ENCODE measurements around the gene SFXN3. TPM values are rescaled to one million over a fixed set of nuclear protein-coding genes. Genes with fewer than 3 reads are reported as not detected.

The SFXN3 gene
- total RNA-seq, 1 experiment from 2014 or later: 5.6 TPM

DNA sequence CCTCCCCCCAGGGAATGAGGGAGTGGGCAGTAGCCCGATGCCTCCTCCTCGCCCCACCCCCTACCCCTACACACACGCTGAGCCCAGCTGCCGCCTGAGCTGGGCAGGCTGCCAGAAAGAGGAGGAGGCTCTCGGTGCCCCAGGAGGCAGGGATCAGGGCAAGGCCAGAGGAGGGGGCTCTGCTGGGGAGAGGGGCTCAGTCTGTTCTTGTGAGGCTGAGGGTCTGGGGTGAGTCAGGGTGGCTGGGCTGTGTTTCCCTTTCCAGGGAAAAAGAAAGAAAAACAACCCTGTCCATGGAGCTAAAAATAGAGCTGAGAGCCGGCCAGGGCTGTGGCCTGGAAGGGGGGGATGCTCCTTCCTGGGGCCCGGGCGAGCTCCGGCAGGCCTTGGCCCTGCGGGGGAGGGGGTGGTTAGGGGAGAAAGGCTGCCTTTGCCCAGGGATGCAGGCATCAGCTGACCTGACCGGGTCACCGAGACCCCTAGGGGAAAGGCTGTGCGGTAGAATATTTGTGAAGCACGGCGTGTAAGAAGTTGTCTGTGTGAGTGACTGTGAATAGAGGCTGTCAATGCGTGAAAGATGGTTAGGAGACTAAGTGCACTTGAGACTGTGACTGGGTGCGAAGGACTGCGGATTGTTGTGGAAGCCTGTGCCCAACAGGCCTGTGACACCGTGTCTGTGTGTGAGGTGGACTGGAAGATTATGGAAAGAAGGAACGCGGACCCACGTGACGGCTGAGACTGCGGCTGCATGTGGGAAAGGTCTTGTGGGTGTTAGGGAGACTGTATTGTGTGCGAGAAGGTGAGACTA lies 32.6 kb upstream of the SFXN3 start (continued):
- TF ChIP-seq NR2C2 (CRISPR knock-in tag; IDR thresholded peaks at IDR 0.05) (no peak), EMX1 (CRISPR knock-in tag; IDR thresholded peaks at IDR 0.05) (0 out of 2 replicates have a peak, but pooled peaks have one; percentile 45), NR3C1 (CRISPR knock-in tag; conservative IDR thresholded peaks at IDR 0.05; ENCODE audit: low read depth) (no peak), SOX15 (CRISPR knock-in tag; IDR thresholded peaks at IDR 0.05) (no peak)
- TF ChIP-seq, protein P1, sequence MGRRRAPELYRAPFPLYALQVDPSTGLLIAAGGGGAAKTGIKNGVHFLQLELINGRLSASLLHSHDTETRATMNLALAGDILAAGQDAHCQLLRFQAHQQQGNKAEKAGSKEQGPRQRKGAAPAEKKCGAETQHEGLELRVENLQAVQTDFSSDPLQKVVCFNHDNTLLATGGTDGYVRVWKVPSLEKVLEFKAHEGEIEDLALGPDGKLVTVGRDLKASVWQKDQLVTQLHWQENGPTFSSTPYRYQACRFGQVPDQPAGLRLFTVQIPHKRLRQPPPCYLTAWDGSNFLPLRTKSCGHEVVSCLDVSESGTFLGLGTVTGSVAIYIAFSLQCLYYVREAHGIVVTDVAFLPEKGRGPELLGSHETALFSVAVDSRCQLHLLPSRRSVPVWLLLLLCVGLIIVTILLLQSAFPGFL (CRISPR knock-in tag; IDR thresholded peaks at IDR 0.05; ENCODE audit: borderline replicate concordance): no peak
- TF ChIP-seq, protein P2, sequence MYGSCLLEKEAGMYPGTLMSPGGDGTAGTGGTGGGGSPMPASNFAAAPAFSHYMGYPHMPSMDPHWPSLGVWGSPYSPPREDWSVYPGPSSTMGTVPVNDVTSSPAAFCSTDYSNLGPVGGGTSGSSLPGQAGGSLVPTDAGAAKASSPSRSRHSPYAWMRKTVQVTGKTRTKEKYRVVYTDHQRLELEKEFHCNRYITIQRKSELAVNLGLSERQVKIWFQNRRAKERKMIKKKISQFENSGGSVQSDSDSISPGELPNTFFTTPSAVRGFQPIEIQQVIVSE (CRISPR knock-in tag; IDR thresholded peaks at IDR 0.05; ENCODE audit: borderline replicate concordance): no peak
- TF ChIP-seq, protein P3, sequence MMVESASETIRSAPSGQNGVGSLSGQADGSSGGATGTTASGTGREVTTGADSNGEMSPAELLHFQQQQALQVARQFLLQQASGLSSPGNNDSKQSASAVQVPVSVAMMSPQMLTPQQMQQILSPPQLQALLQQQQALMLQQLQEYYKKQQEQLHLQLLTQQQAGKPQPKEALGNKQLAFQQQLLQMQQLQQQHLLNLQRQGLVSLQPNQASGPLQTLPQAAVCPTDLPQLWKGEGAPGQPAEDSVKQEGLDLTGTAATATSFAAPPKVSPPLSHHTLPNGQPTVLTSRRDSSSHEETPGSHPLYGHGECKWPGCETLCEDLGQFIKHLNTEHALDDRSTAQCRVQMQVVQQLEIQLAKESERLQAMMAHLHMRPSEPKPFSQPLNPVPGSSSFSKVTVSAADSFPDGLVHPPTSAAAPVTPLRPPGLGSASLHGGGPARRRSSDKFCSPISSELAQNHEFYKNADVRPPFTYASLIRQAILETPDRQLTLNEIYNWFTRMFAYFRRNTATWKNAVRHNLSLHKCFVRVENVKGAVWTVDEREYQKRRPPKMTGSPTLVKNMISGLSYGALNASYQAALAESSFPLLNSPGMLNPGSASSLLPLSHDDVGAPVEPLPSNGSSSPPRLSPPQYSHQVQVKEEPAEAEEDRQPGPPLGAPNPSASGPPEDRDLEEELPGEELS (CRISPR knock-in tag; IDR thresholded peaks at IDR 0.05): 0 out of 2 replicates have a peak, but pooled peaks have one; percentile 29
- TF ChIP-seq, protein P4, sequence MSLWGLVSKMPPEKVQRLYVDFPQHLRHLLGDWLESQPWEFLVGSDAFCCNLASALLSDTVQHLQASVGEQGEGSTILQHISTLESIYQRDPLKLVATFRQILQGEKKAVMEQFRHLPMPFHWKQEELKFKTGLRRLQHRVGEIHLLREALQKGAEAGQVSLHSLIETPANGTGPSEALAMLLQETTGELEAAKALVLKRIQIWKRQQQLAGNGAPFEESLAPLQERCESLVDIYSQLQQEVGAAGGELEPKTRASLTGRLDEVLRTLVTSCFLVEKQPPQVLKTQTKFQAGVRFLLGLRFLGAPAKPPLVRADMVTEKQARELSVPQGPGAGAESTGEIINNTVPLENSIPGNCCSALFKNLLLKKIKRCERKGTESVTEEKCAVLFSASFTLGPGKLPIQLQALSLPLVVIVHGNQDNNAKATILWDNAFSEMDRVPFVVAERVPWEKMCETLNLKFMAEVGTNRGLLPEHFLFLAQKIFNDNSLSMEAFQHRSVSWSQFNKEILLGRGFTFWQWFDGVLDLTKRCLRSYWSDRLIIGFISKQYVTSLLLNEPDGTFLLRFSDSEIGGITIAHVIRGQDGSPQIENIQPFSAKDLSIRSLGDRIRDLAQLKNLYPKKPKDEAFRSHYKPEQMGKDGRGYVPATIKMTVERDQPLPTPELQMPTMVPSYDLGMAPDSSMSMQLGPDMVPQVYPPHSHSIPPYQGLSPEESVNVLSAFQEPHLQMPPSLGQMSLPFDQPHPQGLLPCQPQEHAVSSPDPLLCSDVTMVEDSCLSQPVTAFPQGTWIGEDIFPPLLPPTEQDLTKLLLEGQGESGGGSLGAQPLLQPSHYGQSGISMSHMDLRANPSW (CRISPR knock-in tag; conservative IDR thresholded peaks at IDR 0.05; ENCODE audit: low read depth): no peak
- TF ChIP-seq, protein P5, sequence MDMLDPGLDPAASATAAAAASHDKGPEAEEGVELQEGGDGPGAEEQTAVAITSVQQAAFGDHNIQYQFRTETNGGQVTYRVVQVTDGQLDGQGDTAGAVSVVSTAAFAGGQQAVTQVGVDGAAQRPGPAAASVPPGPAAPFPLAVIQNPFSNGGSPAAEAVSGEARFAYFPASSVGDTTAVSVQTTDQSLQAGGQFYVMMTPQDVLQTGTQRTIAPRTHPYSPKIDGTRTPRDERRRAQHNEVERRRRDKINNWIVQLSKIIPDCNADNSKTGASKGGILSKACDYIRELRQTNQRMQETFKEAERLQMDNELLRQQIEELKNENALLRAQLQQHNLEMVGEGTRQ (CRISPR knock-in tag; IDR thresholded peaks at IDR 0.05): peak; percentile 63

DNA sequence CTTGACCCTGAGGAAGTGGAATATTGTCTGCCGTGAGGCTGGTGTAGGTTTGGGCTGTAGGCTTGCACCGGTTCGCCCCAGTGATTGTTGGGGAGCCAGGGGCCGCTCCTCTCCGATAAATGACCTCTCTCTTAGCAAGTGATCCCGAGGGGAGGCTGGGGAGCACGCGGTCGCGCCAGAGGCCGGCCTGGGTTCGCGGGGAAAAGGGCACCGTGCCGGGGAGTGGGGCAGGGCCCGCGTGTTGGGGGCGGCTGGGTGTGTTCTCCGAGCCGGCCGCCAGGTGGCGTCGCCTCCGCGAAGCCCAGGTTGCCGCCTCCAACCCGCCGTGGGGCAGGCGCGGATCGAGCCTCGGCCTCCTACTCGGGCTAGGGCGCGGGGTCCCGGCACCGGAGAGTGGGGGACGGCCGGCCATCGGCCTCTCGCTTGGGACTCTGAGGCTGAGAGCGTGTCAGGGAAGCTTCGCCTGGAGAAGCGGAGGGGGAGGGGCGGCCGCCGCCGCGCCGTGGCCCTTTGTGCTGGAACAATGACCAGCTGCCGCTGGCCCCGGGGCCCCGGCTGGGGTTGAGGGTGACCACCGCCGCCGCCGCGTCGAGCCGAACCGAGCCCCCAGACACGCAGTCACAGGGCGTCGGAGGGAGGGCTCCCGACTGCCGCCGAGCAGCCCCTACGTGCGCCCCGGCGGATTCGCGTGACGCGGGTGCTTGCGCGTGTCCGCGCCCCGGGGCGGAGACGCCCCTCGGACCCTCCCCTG lies 31.9 kb upstream of the SFXN3 start:
- Mint-ChIP-seq H3K36me3 (peaks cover 9% of the 10 kb centered on the region), H3K27me3 (ENCODE audit: low read depth) (no peaks in the 10 kb centered on the region), H3K4me1 (peaks cover 32% of the 10 kb centered on the region), H3K9me3 (no peaks in the 10 kb centered on the region), H3K27ac (peak overlapping the region; percentile 95), H3K4me3 (peak overlapping the region; percentile 83)
- ATAC-seq (peak; percentile 4), DNase-seq (ENCODE audit: low spot score) (peak; percentile 73)
- POLR2A ChIA-PET: interaction anchor here (1.8 to 3.4 kb wide), 2 partner anchors 9 to 15 kb away, joined by 5 to 14 read pairs; no protein-coding TSS in a partner anchor
- CTCF ChIA-PET: interaction anchor here (0.6 to 13.4 kb wide), 15 partner anchors 10 to 400 kb away, joined by 3 to 277 read pairs (median 4); partner anchors contain the start of genes PDZD7, SEMA4G and SFXN3
- TF ChIP-seq SP1 (CRISPR knock-in tag; conservative IDR thresholded peaks at IDR 0.05) (peak; percentile 30), CREM (CRISPR knock-in tag; IDR thresholded peaks at IDR 0.05) (peak; percentile 53; the same call in 1 of the 2 replicates), ZNF263 (CRISPR knock-in tag; IDR thresholded peaks at IDR 0.05; ENCODE audit: low read depth) (no peak), ESRRA (CRISPR knock-in tag; IDR thresholded peaks at IDR 0.05; ENCODE audit: borderline replicate concordance) (peak; percentile 71; the same call in 1 of the 2 replicates), NFYB (CRISPR knock-in tag; conservative IDR thresholded peaks at IDR 0.05; ENCODE audit: low read depth) (no peak), ZNF317 (CRISPR knock-in tag; IDR thresholded peaks at IDR 0.05; ENCODE audit: borderline replicate concordance, low read depth) (0 out of 2 replicates have a peak, but pooled peaks have one; percentile 20), ZBTB21 (CRISPR knock-in tag; IDR thresholded peaks at IDR 0.05; ENCODE audit: borderline replicate concordance) (0 out of 2 replicates have a peak, but pooled peaks have one; percentile 72)
- TF ChIP-seq, protein P6, sequence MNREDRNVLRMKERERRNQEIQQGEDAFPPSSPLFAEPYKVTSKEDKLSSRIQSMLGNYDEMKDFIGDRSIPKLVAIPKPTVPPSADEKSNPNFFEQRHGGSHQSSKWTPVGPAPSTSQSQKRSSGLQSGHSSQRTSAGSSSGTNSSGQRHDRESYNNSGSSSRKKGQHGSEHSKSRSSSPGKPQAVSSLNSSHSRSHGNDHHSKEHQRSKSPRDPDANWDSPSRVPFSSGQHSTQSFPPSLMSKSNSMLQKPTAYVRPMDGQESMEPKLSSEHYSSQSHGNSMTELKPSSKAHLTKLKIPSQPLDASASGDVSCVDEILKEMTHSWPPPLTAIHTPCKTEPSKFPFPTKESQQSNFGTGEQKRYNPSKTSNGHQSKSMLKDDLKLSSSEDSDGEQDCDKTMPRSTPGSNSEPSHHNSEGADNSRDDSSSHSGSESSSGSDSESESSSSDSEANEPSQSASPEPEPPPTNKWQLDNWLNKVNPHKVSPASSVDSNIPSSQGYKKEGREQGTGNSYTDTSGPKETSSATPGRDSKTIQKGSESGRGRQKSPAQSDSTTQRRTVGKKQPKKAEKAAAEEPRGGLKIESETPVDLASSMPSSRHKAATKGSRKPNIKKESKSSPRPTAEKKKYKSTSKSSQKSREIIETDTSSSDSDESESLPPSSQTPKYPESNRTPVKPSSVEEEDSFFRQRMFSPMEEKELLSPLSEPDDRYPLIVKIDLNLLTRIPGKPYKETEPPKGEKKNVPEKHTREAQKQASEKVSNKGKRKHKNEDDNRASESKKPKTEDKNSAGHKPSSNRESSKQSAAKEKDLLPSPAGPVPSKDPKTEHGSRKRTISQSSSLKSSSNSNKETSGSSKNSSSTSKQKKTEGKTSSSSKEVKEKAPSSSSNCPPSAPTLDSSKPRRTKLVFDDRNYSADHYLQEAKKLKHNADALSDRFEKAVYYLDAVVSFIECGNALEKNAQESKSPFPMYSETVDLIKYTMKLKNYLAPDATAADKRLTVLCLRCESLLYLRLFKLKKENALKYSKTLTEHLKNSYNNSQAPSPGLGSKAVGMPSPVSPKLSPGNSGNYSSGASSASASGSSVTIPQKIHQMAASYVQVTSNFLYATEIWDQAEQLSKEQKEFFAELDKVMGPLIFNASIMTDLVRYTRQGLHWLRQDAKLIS (CRISPR knock-in tag; IDR thresholded peaks at IDR 0.05; ENCODE audit: borderline replicate concordance): no peak
- TF ChIP-seq, protein P5 (CRISPR knock-in tag; IDR thresholded peaks at IDR 0.05): no peak; the same call in 1 of the 2 replicates
- TF ChIP-seq, protein P7, sequence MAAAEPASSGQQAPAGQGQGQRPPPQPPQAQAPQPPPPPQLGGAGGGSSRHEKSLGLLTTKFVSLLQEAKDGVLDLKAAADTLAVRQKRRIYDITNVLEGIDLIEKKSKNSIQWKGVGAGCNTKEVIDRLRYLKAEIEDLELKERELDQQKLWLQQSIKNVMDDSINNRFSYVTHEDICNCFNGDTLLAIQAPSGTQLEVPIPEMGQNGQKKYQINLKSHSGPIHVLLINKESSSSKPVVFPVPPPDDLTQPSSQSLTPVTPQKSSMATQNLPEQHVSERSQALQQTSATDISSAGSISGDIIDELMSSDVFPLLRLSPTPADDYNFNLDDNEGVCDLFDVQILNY (CRISPR knock-in tag; IDR thresholded peaks at IDR 0.05): peak; percentile 65

Data from WTC11 (cell line).